SK-N-SH (cell line): ENCODE measurements around the gene LAMTOR4. TPM values are rescaled to one million over a fixed set of nuclear protein-coding genes. Genes with fewer than 3 reads are reported as not detected.

Experiments
- CTCF ChIA-PET: fragments of 300-600, 350-600 bp; formaldehyde crosslinking; extraction: SDS; loops from one replicate; lab custom pipeline; 2021; lab: Yijun Ruan, JAX
- POLR2A ChIA-PET: fragments of 350-600 bp; sonication (Branson Sonifier 250); formaldehyde crosslinking; extraction: SDS; loops from one replicate; lab custom pipeline; 2020; ENCODE audit warnings: antibody characterized with exemption, inconsistent platforms; lab: Yijun Ruan, JAX
- DNase-seq: peaks from one replicate; pipeline ENCODE4 v3.0.0; 2012
- H2AFZ ChIP-seq: fragments of 200-600 bp; sonication (generic); 2 replicates; pipeline ENCODE4 v1.8.1; 2016; ENCODE audit warnings: antibody characterized with exemption, mild to moderate bottlenecking, low read depth
- H3F3A ChIP-seq: fragments of 200-600 bp; sonication (generic); replicated peaks from 2 replicates; pipeline ENCODE3; 2016; ENCODE audit warnings: antibody characterized with exemption, mild to moderate bottlenecking; ENCODE audit not compliant: insufficient read depth
- H3K27ac ChIP-seq, 2 experiments: fragments of 200-500 bp in 1 of 2; fragments of 200-600 bp in 1 of 2; sonication (Bioruptor generic) in 1 of 2; sonication (generic), shearing (Covaris generic) in 1 of 2; 2 replicates each; pipeline versions ENCODE4 v1.5.1 to v1.6.1; 2014 to 2016; ENCODE audit warnings: low read depth in 2 of 2, inconsistent platforms in 1 of 2, low read length in 1 of 2, mild to moderate bottlenecking in 1 of 2, mixed read lengths in 1 of 2
- H3K27me3 ChIP-seq: fragments of 200-600 bp; sonication (generic), shearing (Covaris generic); 2 replicates; pipeline ENCODE4 v1.6.1; 2016; ENCODE audit warnings: mixed run types; ENCODE audit not compliant: insufficient read depth
- H3K36me3 ChIP-seq, 2 experiments: fragments of 200-500 bp in 1 of 2; fragments of 200-600 bp in 1 of 2; sonication (Bioruptor generic) in 1 of 2; sonication (generic) in 1 of 2; replicated peaks in 1 of 2; 2 replicates each; pipeline versions ENCODE3 to v1.5.1; 2014 to 2016; ENCODE audit warnings: low read length in 1 of 2, mild to moderate bottlenecking in 1 of 2; ENCODE audit not compliant: insufficient read depth in 2 of 2, control insufficient read depth in 1 of 2
- H3K4me1 ChIP-seq, 2 experiments: fragments of 200-500 bp in 1 of 2; fragments of 200-600 bp in 1 of 2; sonication (Bioruptor generic) in 1 of 2; sonication (generic), shearing (Covaris generic) in 1 of 2; 2 replicates each; pipeline versions ENCODE4 v1.5.1 to v1.6.1; 2014 to 2016; ENCODE audit warnings: low read depth in 1 of 2, low read length in 1 of 2, mixed run types in 1 of 2; ENCODE audit not compliant: insufficient read depth in 2 of 2, control insufficient read depth in 1 of 2
- H3K4me2 ChIP-seq: fragments of 200-600 bp; sonication (generic), shearing (Covaris generic); 2 replicates; pipeline ENCODE4 v1.6.1; 2017; ENCODE audit warnings: mixed run types
- H3K4me3 ChIP-seq, 2 experiments: fragments of 200-500 bp in 1 of 2; fragments of 200-600 bp in 1 of 2; sonication (Bioruptor generic) in 1 of 2; sonication (generic), shearing (Covaris generic) in 1 of 2; 2 replicates each; pipeline versions ENCODE4 v1.5.1 to v1.8.1; 2014 to 2016; ENCODE audit warnings: low read depth in 2 of 2, inconsistent platforms in 1 of 2, low read length in 1 of 2, mild to moderate bottlenecking in 1 of 2, mixed read lengths in 1 of 2, moderate library complexity in 1 of 2
- H3K79me2 ChIP-seq: fragments of 200-600 bp; sonication (generic); 2 replicates; pipeline ENCODE4 v1.8.1; 2017; ENCODE audit warnings: mild to moderate bottlenecking; ENCODE audit not compliant: insufficient read depth
- H3K9ac ChIP-seq: fragments of 200-600 bp; sonication (generic); 2 replicates; pipeline ENCODE4 v1.6.1; 2017; ENCODE audit warnings: mixed run types
- H3K9me2 ChIP-seq: fragments of 200-600 bp; sonication (generic); 2 replicates; pipeline ENCODE4 v1.6.1; 2017; ENCODE audit warnings: mixed run types
- H3K9me3 ChIP-seq: fragments of 200-600 bp; sonication (generic); 2 replicates; pipeline ENCODE4 v1.6.1; 2017; ENCODE audit warnings: mixed run types, mild to moderate bottlenecking, moderate library complexity
- H4K20me1 ChIP-seq: fragments of 200-600 bp; sonication (generic); 2 replicates; pipeline ENCODE4 v1.6.1; 2017; ENCODE audit warnings: mild to moderate bottlenecking, mixed run types; ENCODE audit not compliant: insufficient read depth
- CHD2 ChIP-seq: fragments of 150-350 bp; IDR thresholded peaks from 2 replicates; pipeline ENCODE4 v1.6.1; 2018; ENCODE audit warnings: low read length; ENCODE audit not compliant: partially characterized antibody
- ELF1 ChIP-seq: IDR thresholded peaks from 2 replicates; pipeline ENCODE4 v1.4.0; 2012
- FOSL2 ChIP-seq: IDR thresholded peaks from 2 replicates; pipeline ENCODE4 v1.4.0; 2012; ENCODE audit warnings: low read depth, mild to moderate bottlenecking, moderate library complexity, borderline replicate concordance
- FOXJ3 ChIP-seq: sonication (generic); formaldehyde crosslinking; IDR thresholded peaks from 2 replicates; pipeline ENCODE4 v1.5.1; 2020; ENCODE audit warnings: mild to moderate bottlenecking, missing genetic modification reagents
- GATA2 ChIP-seq: sonication (generic); formaldehyde crosslinking; IDR thresholded peaks from 2 replicates; pipeline ENCODE4 v1.5.0; 2020; ENCODE audit warnings: mild to moderate bottlenecking, missing genetic modification reagents
- MAX ChIP-seq: IDR thresholded peaks from 2 replicates; pipeline ENCODE4 v1.4.0; 2012; ENCODE audit warnings: low read depth
- RAD21 ChIP-seq: IDR thresholded peaks from 2 replicates; pipeline ENCODE4 v1.6.1; 2012; ENCODE audit warnings: mild to moderate bottlenecking, low read length
- RFX5 ChIP-seq: IDR thresholded peaks from 2 replicates; pipeline ENCODE4 v1.6.1; 2012; ENCODE audit warnings: mild to moderate bottlenecking, improper control_type of control experiment, low read length
- SIN3A ChIP-seq: IDR thresholded peaks from 2 replicates; pipeline ENCODE4 v1.6.1; 2012; ENCODE audit warnings: low read depth, mild to moderate bottlenecking, low read length, moderate library complexity, borderline replicate concordance
- TCF12 ChIP-seq: IDR thresholded peaks from 2 replicates; pipeline ENCODE4 v1.4.0; 2012
- TEAD4 ChIP-seq: IDR thresholded peaks from 2 replicates; pipeline ENCODE4 v1.4.0; 2012; ENCODE audit warnings: mild to moderate bottlenecking, borderline replicate concordance; ENCODE audit not compliant: insufficient read depth
- YY1 ChIP-seq: IDR thresholded peaks from 2 replicates; pipeline ENCODE4 v1.4.0; 2012; ENCODE audit warnings: low read depth, mild to moderate bottlenecking
- WGBS: methylation state at CpG from one replicate; pipeline ENCODE4 v1.1.6; 2017; ENCODE audit warnings: low lambda C conversion rate; 5-methylcytosine and 5-hydroxymethylcytosine counted together
- polyA plus RNA-seq, 3 experiments: library from polyadenylated mRNA; depleted of rRNA; stranded (reverse); fragments of >200 nt; gene quantifications; 2 replicates each; pipeline ENCODE4 v1.2.3, GENCODE V29; 2012
- TF ChIP-seq, protein P1 (sequence below): IDR thresholded peaks from 2 replicates; pipeline ENCODE4 v1.6.1; 2012; ENCODE audit warnings: mild to moderate bottlenecking, low read depth, low read length, moderate library complexity

Gene LAMTOR4
- polyA plus RNA-seq, 1 of the 3 experiments (the other 2 are of a cell fraction), result 630 TPM

- TF ChIP-seq TEAD4 (no peak), MAX (no peak), YY1 (no peak), RAD21 (no peak), FOXJ3 (CRISPR knock-in tag) (no peak)
Measured at GRCh38 chr7:100137851-100138760, 10.6 kb upstream of the LAMTOR4 start (continued).

DNA sequence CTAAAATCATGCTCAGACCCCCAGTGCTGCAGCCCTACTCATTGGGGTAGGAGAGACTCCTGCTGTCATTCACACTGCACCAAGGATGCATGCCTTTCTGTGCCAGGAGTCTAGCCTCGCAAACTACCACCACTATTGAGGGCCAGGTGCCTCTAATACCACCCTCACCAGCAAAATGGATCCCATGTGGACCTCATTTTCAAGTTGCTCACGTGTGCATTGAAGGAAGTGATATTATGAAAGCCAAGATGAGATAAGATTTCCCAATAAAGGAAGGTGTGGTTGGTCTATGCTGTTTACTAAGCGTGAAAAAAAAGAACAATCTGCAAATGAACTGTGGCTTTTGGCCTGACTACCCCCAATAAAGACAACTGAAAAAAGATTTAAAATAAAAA, 7.2 kb upstream of the LAMTOR4 start:
- no peaks in the 10 kb centered on the region for H3K27me3 ChIP-seq
- ChIA-PET CTCF (interaction anchor here (1.2 to 5.7 kb wide), 2 partner anchors 11 to 49 kb away, joined by 4 to 77 read pairs; no protein-coding TSS in a partner anchor), POLR2A (no interaction called here)
- no peak overlapping the region for H3K27ac ChIP-seq
- TF ChIP-seq CHD2 (no peak), GATA2 (CRISPR knock-in tag) (no peak), TCF12 (no peak), TEAD4 (no peak), FOSL2 (no peak), MAX (no peak), SIN3A (no peak), RFX5 (no peak), ELF1 (no peak)
- TF ChIP-seq, protein P1, sequence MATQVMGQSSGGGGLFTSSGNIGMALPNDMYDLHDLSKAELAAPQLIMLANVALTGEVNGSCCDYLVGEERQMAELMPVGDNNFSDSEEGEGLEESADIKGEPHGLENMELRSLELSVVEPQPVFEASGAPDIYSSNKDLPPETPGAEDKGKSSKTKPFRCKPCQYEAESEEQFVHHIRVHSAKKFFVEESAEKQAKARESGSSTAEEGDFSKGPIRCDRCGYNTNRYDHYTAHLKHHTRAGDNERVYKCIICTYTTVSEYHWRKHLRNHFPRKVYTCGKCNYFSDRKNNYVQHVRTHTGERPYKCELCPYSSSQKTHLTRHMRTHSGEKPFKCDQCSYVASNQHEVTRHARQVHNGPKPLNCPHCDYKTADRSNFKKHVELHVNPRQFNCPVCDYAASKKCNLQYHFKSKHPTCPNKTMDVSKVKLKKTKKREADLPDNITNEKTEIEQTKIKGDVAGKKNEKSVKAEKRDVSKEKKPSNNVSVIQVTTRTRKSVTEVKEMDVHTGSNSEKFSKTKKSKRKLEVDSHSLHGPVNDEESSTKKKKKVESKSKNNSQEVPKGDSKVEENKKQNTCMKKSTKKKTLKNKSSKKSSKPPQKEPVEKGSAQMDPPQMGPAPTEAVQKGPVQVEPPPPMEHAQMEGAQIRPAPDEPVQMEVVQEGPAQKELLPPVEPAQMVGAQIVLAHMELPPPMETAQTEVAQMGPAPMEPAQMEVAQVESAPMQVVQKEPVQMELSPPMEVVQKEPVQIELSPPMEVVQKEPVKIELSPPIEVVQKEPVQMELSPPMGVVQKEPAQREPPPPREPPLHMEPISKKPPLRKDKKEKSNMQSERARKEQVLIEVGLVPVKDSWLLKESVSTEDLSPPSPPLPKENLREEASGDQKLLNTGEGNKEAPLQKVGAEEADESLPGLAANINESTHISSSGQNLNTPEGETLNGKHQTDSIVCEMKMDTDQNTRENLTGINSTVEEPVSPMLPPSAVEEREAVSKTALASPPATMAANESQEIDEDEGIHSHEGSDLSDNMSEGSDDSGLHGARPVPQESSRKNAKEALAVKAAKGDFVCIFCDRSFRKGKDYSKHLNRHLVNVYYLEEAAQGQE, result no peak
- H3F3A ChIP-seq, result peaks cover 1% of the 10 kb centered on the region
- H3K4me1 ChIP-seq, result no peaks in the 10 kb centered on the region
- H3K9me3 ChIP-seq, result no peaks in the 10 kb centered on the region
- DNase-seq, result no peak
- H3K9me2 ChIP-seq, result no peaks in the 10 kb centered on the region
- no peak overlapping the region for H2AFZ ChIP-seq
- no peak overlapping the region for H3K9ac ChIP-seq
- no peak overlapping the region for H3K4me3 ChIP-seq
- H4K20me1 ChIP-seq, result no peaks in the 10 kb centered on the region
- no peak overlapping the region for H3K4me2 ChIP-seq
- H3K36me3 ChIP-seq, result no peaks in the 10 kb centered on the region
- H3K79me2 ChIP-seq, result no peaks in the 10 kb centered on the region
- WGBS, result 75% methylated on average over 3 of the region's 3 CpGs
